Smooth muscle cell (in vitro differentiated cells): Measurements from ENCODE around the gene CTF1. TPM values are rescaled to one million over a fixed set of nuclear protein-coding genes. Genes with fewer than 3 reads are reported as not detected.
A peak's percentile ranks its signal among the peaks of the same experiment; 100 is the strongest.

ENCODE experiments used
- DNase-seq: peaks from one replicate; lab custom pipeline; 2025; ENCODE audit not compliant: unreplicated experiment; lab: John Stamatoyannopoulos, UW
- H2AFZ ChIP-seq: fragments of 200-600 bp; sonication (generic); 2 replicates; pipeline ENCODE4 v1.6.0; 2016; ENCODE audit warnings: antibody characterized with exemption, low read depth, mild to moderate bottlenecking
- H3F3A ChIP-seq: fragments of 200-600 bp; sonication (generic); 2 replicates; pipeline ENCODE4 v1.6.0; 2017; ENCODE audit warnings: antibody characterized with exemption, low read depth
- H3K27ac ChIP-seq: fragments of 200-600 bp; sonication (generic); 2 replicates; pipeline ENCODE4 v1.5.1; 2016; ENCODE audit warnings: low read depth, mild to moderate bottlenecking
- H3K27me3 ChIP-seq: fragments of 200-600 bp; sonication (generic); 2 replicates; pipeline ENCODE4 v1.6.1; 2016; ENCODE audit warnings: low read depth, mild to moderate bottlenecking
- H3K36me3 ChIP-seq: fragments of 200-600 bp; sonication (generic); 2 replicates; pipeline ENCODE4 v1.5.1; 2016; ENCODE audit warnings: low read depth
- H3K4me1 ChIP-seq: fragments of 200-600 bp; sonication (generic); 2 replicates; pipeline ENCODE4 v1.5.1; 2016; ENCODE audit warnings: low read depth
- H3K4me2 ChIP-seq: fragments of 200-600 bp; sonication (generic); 2 replicates; pipeline ENCODE4 v1.6.0; 2016; ENCODE audit warnings: mild to moderate bottlenecking
- H3K4me3 ChIP-seq: fragments of 200-600 bp; sonication (generic); 2 replicates; pipeline ENCODE4 v1.5.1; 2016; ENCODE audit warnings: mild to moderate bottlenecking
- H3K79me2 ChIP-seq: fragments of 200-600 bp; sonication (generic); 2 replicates; pipeline ENCODE4 v1.6.0; 2016; ENCODE audit warnings: low read depth, mild to moderate bottlenecking
- H3K9ac ChIP-seq: fragments of 200-600 bp; sonication (generic); 2 replicates; pipeline ENCODE4 v1.6.0; 2016; ENCODE audit warnings: low read depth
- H3K9me3 ChIP-seq: fragments of 200-600 bp; sonication (generic); replicated peaks from 2 replicates; pipeline ENCODE4 v1.5.1; 2016; ENCODE audit warnings: low read depth
- H4K20me1 ChIP-seq: fragments of 200-600 bp; sonication (generic); 2 replicates; pipeline ENCODE4 v1.6.0; 2016; ENCODE audit warnings: low read depth
- WGBS: methylation state at CpG from one replicate; pipeline ENCODE4 v1.1.7; 2016; ENCODE audit warnings: low lambda C conversion rate; 5-methylcytosine and 5-hydroxymethylcytosine counted together
- polyA plus RNA-seq: library from polyadenylated mRNA; unstranded; fragments of >200 nt; fragmentation: Nextera tagmentation; extraction: Ambion mirVana; gene quantifications from 2 replicates; pipeline ENCODE4 v1.2.1, GENCODE V29; 2016
- total RNA-seq: library from RNA; depleted of rRNA; stranded (reverse); fragments of >200 nt; gene quantifications from 2 replicates; pipeline ENCODE4 v1.2.3, GENCODE V29; 2014
- TF ChIP-seq, protein P1 (sequence below): fragments of 200-600 bp; sonication (generic); IDR thresholded peaks from 2 replicates; pipeline ENCODE4 v1.5.1; 2017; ENCODE audit warnings: borderline replicate concordance, mild to moderate bottlenecking, antibody characterized with exemption; ENCODE audit not compliant: insufficient read depth, poor library complexity, severe bottlenecking

CTF1 gene
- total and polyA plus RNA-seq, 2 experiments from 2014 or later: 0.76 to 8.1 TPM

DNA sequence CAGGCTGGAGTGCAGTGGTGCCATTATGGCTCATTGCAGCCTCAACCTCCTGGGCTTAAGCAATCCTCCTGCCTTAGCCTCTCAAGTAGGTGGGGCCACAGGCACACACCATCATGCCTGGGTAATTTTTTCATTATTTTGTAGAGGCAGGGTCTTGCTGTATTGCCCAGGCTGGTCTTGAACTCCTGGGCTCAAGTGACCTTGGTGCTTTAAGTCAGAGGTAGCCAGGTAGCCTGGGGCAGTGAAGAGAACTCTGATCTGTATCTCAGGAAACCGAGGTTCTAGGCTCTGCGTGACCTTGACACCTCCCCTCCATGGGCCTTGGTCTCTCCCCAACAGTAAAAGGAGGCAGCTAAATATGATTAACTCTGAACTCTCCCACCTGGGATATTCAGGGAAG lies 3.4 kb downstream of the CTF1 start:
- H3K79me2 ChIP-seq: peaks cover 3% of the 10 kb centered on the region
- no peaks in the 10 kb centered on the region for H3K36me3 ChIP-seq
- no peak overlapping the region for H2AFZ ChIP-seq
- no peak overlapping the region for H3K27ac ChIP-seq
- no peak for DNase-seq
- H3K9ac ChIP-seq: no peak overlapping the region
- H3K27me3 ChIP-seq: no peaks in the 10 kb centered on the region
- H4K20me1 ChIP-seq: no peaks in the 10 kb centered on the region
- H3K4me2 ChIP-seq: no peak overlapping the region
- TF ChIP-seq, protein P1, sequence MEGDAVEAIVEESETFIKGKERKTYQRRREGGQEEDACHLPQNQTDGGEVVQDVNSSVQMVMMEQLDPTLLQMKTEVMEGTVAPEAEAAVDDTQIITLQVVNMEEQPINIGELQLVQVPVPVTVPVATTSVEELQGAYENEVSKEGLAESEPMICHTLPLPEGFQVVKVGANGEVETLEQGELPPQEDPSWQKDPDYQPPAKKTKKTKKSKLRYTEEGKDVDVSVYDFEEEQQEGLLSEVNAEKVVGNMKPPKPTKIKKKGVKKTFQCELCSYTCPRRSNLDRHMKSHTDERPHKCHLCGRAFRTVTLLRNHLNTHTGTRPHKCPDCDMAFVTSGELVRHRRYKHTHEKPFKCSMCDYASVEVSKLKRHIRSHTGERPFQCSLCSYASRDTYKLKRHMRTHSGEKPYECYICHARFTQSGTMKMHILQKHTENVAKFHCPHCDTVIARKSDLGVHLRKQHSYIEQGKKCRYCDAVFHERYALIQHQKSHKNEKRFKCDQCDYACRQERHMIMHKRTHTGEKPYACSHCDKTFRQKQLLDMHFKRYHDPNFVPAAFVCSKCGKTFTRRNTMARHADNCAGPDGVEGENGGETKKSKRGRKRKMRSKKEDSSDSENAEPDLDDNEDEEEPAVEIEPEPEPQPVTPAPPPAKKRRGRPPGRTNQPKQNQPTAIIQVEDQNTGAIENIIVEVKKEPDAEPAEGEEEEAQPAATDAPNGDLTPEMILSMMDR: no peak
- WGBS: 93% methylated on average over 2 of the region's 2 CpGs
- H3K9me3 ChIP-seq: no peaks in the 10 kb centered on the region
- no peak overlapping the region for H3K4me3 ChIP-seq
- H3F3A ChIP-seq: peaks cover 13% of the 10 kb centered on the region
- peaks cover 9% of the 10 kb centered on the region for H3K4me1 ChIP-seq

DNA sequence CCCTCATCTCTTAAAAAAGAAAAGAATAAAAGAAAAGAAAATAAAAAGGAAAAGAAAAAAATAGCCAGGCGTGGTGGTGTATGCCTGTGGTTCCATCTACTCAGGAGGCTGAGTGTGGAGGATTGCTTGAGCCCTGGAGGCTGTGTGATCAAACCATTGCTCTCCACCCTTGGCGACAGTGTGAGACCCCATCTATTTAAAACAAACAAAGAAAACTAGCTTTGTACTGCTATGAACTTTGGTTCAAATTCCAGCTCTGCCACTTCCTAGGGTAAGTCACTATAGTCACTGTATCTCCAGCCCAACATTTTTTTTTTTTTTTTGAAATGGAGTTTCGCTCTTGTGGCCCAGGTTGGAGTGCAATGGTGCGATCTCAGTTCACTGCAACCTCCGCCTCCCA lies 4.2 kb downstream of the CTF1 start:
- H3F3A ChIP-seq: peaks cover 10% of the 10 kb centered on the region
- H3K4me3 ChIP-seq: no peak overlapping the region
- no peak for DNase-seq
- 98% methylated on average over 5 of the region's 5 CpGs for WGBS
- no peak overlapping the region for H3K4me2 ChIP-seq
- peaks cover 3% of the 10 kb centered on the region for H3K79me2 ChIP-seq
- H4K20me1 ChIP-seq: no peaks in the 10 kb centered on the region
- peaks cover 8% of the 10 kb centered on the region for H3K4me1 ChIP-seq
- no peak overlapping the region for H3K27ac ChIP-seq
- H2AFZ ChIP-seq: no peak overlapping the region
- TF ChIP-seq, protein P1: no peak
- H3K36me3 ChIP-seq: no peaks in the 10 kb centered on the region
- H3K9me3 ChIP-seq: no peaks in the 10 kb centered on the region
- H3K9ac ChIP-seq: no peak overlapping the region
- H3K27me3 ChIP-seq: no peaks in the 10 kb centered on the region

DNA sequence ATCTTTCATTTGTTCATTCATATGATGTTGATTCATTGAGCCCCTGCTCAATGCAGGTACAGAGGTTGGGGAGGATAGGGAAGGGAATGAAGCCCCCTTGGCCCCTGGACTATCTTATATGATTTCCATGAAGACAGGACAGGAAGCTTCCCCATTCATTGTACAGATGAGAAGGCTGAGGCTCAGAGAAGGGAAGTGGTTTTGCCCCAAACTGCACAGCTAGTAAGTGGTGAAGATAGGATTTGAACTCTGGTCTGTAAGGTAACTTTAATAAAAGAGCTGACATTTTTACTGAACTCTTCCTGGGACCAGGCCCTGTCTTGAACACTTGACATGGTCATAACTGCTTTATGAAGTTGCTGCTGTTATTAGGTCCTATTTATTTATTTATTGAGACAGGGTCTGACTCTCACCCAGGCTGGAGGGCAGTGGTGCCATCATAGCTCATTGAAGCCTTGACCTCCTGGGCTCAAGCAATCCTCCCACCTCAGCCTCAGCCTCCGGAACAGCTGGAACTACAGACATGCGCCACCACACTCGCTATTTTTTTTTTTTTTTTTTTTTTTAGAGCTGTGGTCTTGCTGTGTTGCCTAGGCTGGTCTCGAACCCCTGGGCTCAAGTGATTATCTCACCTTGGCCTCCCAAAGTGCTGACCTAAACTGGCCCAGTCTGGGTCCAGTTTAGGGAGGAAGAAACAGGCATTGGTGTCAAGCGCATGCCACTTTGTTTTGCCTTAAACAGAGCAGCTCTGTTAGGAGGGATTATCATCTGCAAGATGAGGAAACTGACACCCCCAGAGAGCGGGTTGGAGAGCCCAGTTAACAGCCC lies 5.0 kb downstream of the CTF1 start:
- TF ChIP-seq, protein P1: no peak
- Histone ChIP-seq H3F3A (peaks cover 6% of the 10 kb centered on the region), H3K9me3 (no peaks in the 10 kb centered on the region), H3K9ac (no peak overlapping the region), H3K4me2 (peak overlapping the region; percentile 85), H2AFZ (peak overlapping the region; percentile 51), H3K4me3 (peak overlapping the region; percentile 48), H4K20me1 (no peaks in the 10 kb centered on the region), H3K79me2 (peaks cover 3% of the 10 kb centered on the region), H3K27me3 (no peaks in the 10 kb centered on the region), H3K36me3 (no peaks in the 10 kb centered on the region), H3K4me1 (peaks cover 3% of the 10 kb centered on the region), H3K27ac (no peak overlapping the region)
- WGBS: 49% methylated on average over 6 of the region's 6 CpGs
- DNase-seq: no peak
